HG02642 (cell line): ENCODE measurements around the gene AHCTF1.
"Not testable (repeated sequence)": the region's sequence is repeated elsewhere in the genome, so short reads cannot be mapped to it uniquely, and the experiment has no call there.

Experiments
- ATAC-seq: cut with Tn5 transposase; IDR thresholded peaks from one replicate; pipeline ENCODE4 v1.9.1; 2021; ENCODE audit warnings: mild to moderate bottlenecking; ENCODE audit not compliant: unreplicated experiment, poor library complexity

Gene AHCTF1

GRCh38 chr1:246921481-246921880, 10.3 kb downstream of the AHCTF1 start:
- ATAC-seq, result no peak

GRCh38 chr1:246919902-246920301, 11.8 kb downstream of the AHCTF1 start:
- ATAC-seq, result no peak

GRCh38 chr1:246916026-246916923, 15.5 kb downstream of the AHCTF1 start:
- not testable (repeated sequence) for ATAC-seq

- ATAC-seq, result peak; percentile 69
These were observed 24.3 kb downstream of the AHCTF1 start for GRCh38 chr1:246907472-246907871.

- no peak for ATAC-seq
These were observed 24.9 kb downstream of the AHCTF1 start for GRCh38 chr1:246906833-246907232.

GRCh38 chr1:246901874-246902273, 29.9 kb downstream of the AHCTF1 start:
- ATAC-seq, result no peak

- ATAC-seq, result no peak
These were observed 34.4 kb downstream of the AHCTF1 start for GRCh38 chr1:246897302-246897701.

- ATAC-seq, result peak; percentile 44
These were observed 38.4 kb downstream of the AHCTF1 start for GRCh38 chr1:246893191-246893939.

- no peak for ATAC-seq
These were observed 40.6 kb downstream of the AHCTF1 start for GRCh38 chr1:246891105-246891504.

GRCh38 chr1:246888522-246888921, 43.2 kb downstream of the AHCTF1 start:
- no peak for ATAC-seq

- ATAC-seq, result not testable (repeated sequence)
These were observed 46.4 kb downstream of the AHCTF1 start for GRCh38 chr1:246885389-246885788.

GRCh38 chr1:246878551-246878950, 53.2 kb downstream of the AHCTF1 start:
- no peak for ATAC-seq

- no peak for ATAC-seq
These were observed 55.3 kb downstream of the AHCTF1 start for GRCh38 chr1:246876431-246876830.

GRCh38 chr1:246875041-246876026, 56.4 kb downstream of the AHCTF1 start:
- no peak for ATAC-seq

- ATAC-seq, result no peak
These were observed 65.8 kb downstream of the AHCTF1 start for GRCh38 chr1:246865921-246866320.

- ATAC-seq, result not testable (repeated sequence)
These were observed 68.0 kb downstream of the AHCTF1 start for GRCh38 chr1:246863791-246864190.

- no peak for ATAC-seq
These were observed 71.3 kb downstream of the AHCTF1 start for GRCh38 chr1:246860401-246860800.

- no peak for ATAC-seq
These were observed 75.4 kb downstream of the AHCTF1 start for GRCh38 chr1:246856371-246856770.

- ATAC-seq, result not testable (repeated sequence)
These were observed 81.1 kb downstream of the AHCTF1 start for GRCh38 chr1:246850640-246851039.

- no peak for ATAC-seq
These were observed 87.9 kb downstream of the AHCTF1 start for GRCh38 chr1:246843876-246844275.
